HCT116 (cell line): ENCODE measurements around the gene TBX3. TPM values are rescaled to one million over a fixed set of nuclear protein-coding genes. Genes with fewer than 3 reads are reported as not detected.

ENCODE experiments used
- ATAC-seq: fragments of 200-7000 bp; cut with Tn5 transposase; 2 replicates; pipeline ENCODE4 v1.9.1; 2020; ENCODE audit warnings: mild to moderate bottlenecking, moderate library complexity
- BruUV-seq: library from RNA; stranded (reverse); fragments of 400-500 nt; replicated peaks from 2 replicates; lab custom pipeline; 2021; lab: Mats Ljungman, UMichigan
- CTCF ChIA-PET: fragments of 300-600 bp; sonication (Branson Sonifier 250); formaldehyde crosslinking; loops from one replicate; lab custom pipeline; 2021; ENCODE audit warnings: antibody characterized with exemption; lab: Charles Lee
- POLR2A ChIA-PET: fragments of 300-600, 350-600 bp; sonication (Branson Sonifier 250); formaldehyde crosslinking; loops from one replicate; lab custom pipeline; 2021; ENCODE audit warnings: antibody characterized with exemption; lab: Charles Lee
- RAD21 ChIA-PET, 2 experiments: fragments of 300-600 bp; sonication (Branson Sonifier 250); formaldehyde crosslinking; loops; one replicate each; lab custom pipeline; 2023; ENCODE audit warnings: low total read pairs in 2 of 2; ENCODE audit not compliant: uncharacterized antibody in 2 of 2, unreplicated experiment in 2 of 2, low non-redundant PET in 1 of 2; lab: Charles Lee
- DNase-seq: peaks from one replicate; pipeline ENCODE4 v3.0.0-alpha.2; 2010; ENCODE audit warnings: low read depth, low spot score
- H2AFZ ChIP-seq: fragments of 200-600 bp; shearing (Covaris generic), sonication (generic); 2 replicates; pipeline ENCODE4 v1.6.1; 2017; ENCODE audit warnings: low read depth, mixed run types, mixed read lengths, antibody characterized with exemption, low read length; ENCODE audit not compliant: poor library complexity, severe bottlenecking
- H3K27ac ChIP-seq: 2 replicates; pipeline ENCODE4 v1.5.1; 2012; ENCODE audit warnings: low read depth, low read length
- H3K27me3 ChIP-seq: fragments of 200-600 bp; sonication (generic); 2 replicates; pipeline ENCODE4 v1.6.1; 2016; ENCODE audit warnings: mixed run types, low read length, mixed read lengths; ENCODE audit not compliant: insufficient read depth
- H3K36me3 ChIP-seq, 2 experiments: fragments of 200-500 bp in 1 of 2; fragments of 200-600 bp in 1 of 2; sonication (Bioruptor generic) in 1 of 2; sonication (generic) in 1 of 2; 2 replicates each; pipeline versions ENCODE4 v1.5.1 to v1.6.1; 2014 to 2016; ENCODE audit warnings: low read length in 2 of 2, inconsistent platforms in 1 of 2, mixed read lengths in 1 of 2, mixed run types in 1 of 2; ENCODE audit not compliant: insufficient read depth in 2 of 2, control insufficient read depth in 1 of 2
- H3K4me1 ChIP-seq, 2 experiments: fragments of 200-600 bp in 1 of 2; sonication (generic) in 1 of 2; 2 replicates each; pipeline versions ENCODE4 v1.5.1 to v1.6.1; 2012 to 2017; ENCODE audit warnings: low read length in 2 of 2, inconsistent platforms in 1 of 2, mild to moderate bottlenecking in 1 of 2, mixed read lengths in 1 of 2, mixed run types in 1 of 2, moderate library complexity in 1 of 2; ENCODE audit not compliant: insufficient read depth in 2 of 2, control insufficient read depth in 1 of 2
- H3K4me2 ChIP-seq: fragments of 200-600 bp; sonication (generic); 2 replicates; pipeline ENCODE4 v1.6.1; 2017; ENCODE audit warnings: mixed run types, low read length, mixed read lengths
- H3K4me3 ChIP-seq, 2 experiments: fragments of 200-600 bp in 1 of 2; sonication (generic) in 1 of 2; replicated peaks in 1 of 2; 2 replicates each; pipeline ENCODE4 v1.5.1; 2011 to 2016; ENCODE audit warnings: low read length in 2 of 2, control low read depth in 1 of 2, low read depth in 1 of 2, mild to moderate bottlenecking in 1 of 2, mixed read lengths in 1 of 2, mixed run types in 1 of 2
- H3K79me2 ChIP-seq: fragments of 200-600 bp; sonication (generic); 2 replicates; pipeline ENCODE4 v1.6.1; 2017; ENCODE audit warnings: mild to moderate bottlenecking, mixed run types, low read length, moderate library complexity, mixed read lengths; ENCODE audit not compliant: insufficient read depth
- H3K9ac ChIP-seq: fragments of 200-600 bp; sonication (generic); 2 replicates; pipeline ENCODE4 v1.6.1; 2016; ENCODE audit warnings: low read length, mixed read lengths
- H3K9me2 ChIP-seq: fragments of 200-600 bp; sonication (generic), shearing (Covaris generic); 2 replicates; pipeline ENCODE4 v1.6.1; 2017; ENCODE audit warnings: mixed run types, mild to moderate bottlenecking, moderate library complexity; ENCODE audit not compliant: insufficient read depth
- H3K9me3 ChIP-seq, 2 experiments: fragments of 200-500 bp in 1 of 2; fragments of 200-600 bp in 1 of 2; sonication (Bioruptor generic) in 1 of 2; sonication (generic) in 1 of 2; 2 replicates each; pipeline ENCODE4 v1.6.1; 2014 to 2017; ENCODE audit warnings: low read length in 2 of 2, mixed read lengths in 2 of 2, inconsistent platforms in 1 of 2, low read depth in 1 of 2, mild to moderate bottlenecking in 1 of 2, mixed run types in 1 of 2, moderate library complexity in 1 of 2; ENCODE audit not compliant: control insufficient read depth in 1 of 2, insufficient read depth in 1 of 2
- H4K20me1 ChIP-seq: fragments of 200-600 bp; sonication (generic), shearing (Covaris generic); 2 replicates; pipeline ENCODE4 v1.6.1; 2017; ENCODE audit warnings: mixed run types, mild to moderate bottlenecking, moderate library complexity; ENCODE audit not compliant: insufficient read depth
- CBX3 ChIP-seq: IDR thresholded peaks from 2 replicates; pipeline ENCODE4 v1.6.1; 2012; ENCODE audit warnings: low read depth
- REST ChIP-seq: IDR thresholded peaks from 2 replicates; pipeline ENCODE4 v1.6.1; 2012; ENCODE audit warnings: low read depth
- SP1 ChIP-seq: IDR thresholded peaks from 2 replicates; pipeline ENCODE4 v1.6.1; 2012; ENCODE audit warnings: low read depth
- TCF7L2 ChIP-seq: IDR thresholded peaks from 2 replicates; pipeline ENCODE4 v1.7.0; 2011; ENCODE audit warnings: borderline replicate concordance, inconsistent platforms; ENCODE audit not compliant: insufficient read depth, insufficient read length; ENCODE audit errors: extremely low read depth
- YY1 ChIP-seq: IDR thresholded peaks from 2 replicates; pipeline ENCODE4 v1.6.1; 2011; ENCODE audit warnings: low read length, low read depth, moderate library complexity, mild to moderate bottlenecking; ENCODE audit not compliant: insufficient replicate concordance; ENCODE audit errors: extremely low read depth
- ZNF274 ChIP-seq: fragments of 200-500 bp; sonication (Bioruptor generic); IDR thresholded peaks from 2 replicates; pipeline ENCODE4 v1.6.1; 2014; ENCODE audit warnings: mild to moderate bottlenecking, low read depth, low read length, inconsistent platforms
- intact Hi-C: fragments of 100-400 bp; cut with micrococcal nuclease; formaldehyde crosslinking; loops from 2 replicates; pipeline ENCODE4 v1.10.0; 2022
- total RNA-seq: library from RNA; stranded (reverse); gene quantifications from one replicate; pipeline ENCODE4 v1.2.1, GENCODE V29; 2021; ENCODE audit not compliant: unreplicated experiment
- TF ChIP-seq, protein P1 (sequence below): IDR thresholded peaks from 2 replicates; pipeline ENCODE4 v1.6.1; 2011; ENCODE audit warnings: mild to moderate bottlenecking, low read length, moderate library complexity; ENCODE audit not compliant: insufficient replicate concordance; ENCODE audit errors: extremely low read depth
- TF ChIP-seq, protein P2 (sequence below), 3 experiments: fragments of 200-600 bp in 1 of 3; sonication (generic) in 1 of 3; IDR thresholded peaks in 2 of 3; conservative IDR thresholded peaks in 1 of 3; 2 replicates each; pipeline ENCODE4 v1.5.1; 2012 to 2017; ENCODE audit warnings: low read depth in 2 of 3, low read length in 2 of 3, antibody characterized with exemption in 1 of 3, borderline replicate concordance in 1 of 3, control low read depth in 1 of 3, mild to moderate bottlenecking in 1 of 3, mixed read lengths in 1 of 3, mixed run types in 1 of 3, moderate library complexity in 1 of 3; ENCODE audit not compliant: insufficient read depth in 1 of 3

The TBX3 gene
- total RNA-seq, 1 experiment from 2014 or later: 12.8 TPM

DNA sequence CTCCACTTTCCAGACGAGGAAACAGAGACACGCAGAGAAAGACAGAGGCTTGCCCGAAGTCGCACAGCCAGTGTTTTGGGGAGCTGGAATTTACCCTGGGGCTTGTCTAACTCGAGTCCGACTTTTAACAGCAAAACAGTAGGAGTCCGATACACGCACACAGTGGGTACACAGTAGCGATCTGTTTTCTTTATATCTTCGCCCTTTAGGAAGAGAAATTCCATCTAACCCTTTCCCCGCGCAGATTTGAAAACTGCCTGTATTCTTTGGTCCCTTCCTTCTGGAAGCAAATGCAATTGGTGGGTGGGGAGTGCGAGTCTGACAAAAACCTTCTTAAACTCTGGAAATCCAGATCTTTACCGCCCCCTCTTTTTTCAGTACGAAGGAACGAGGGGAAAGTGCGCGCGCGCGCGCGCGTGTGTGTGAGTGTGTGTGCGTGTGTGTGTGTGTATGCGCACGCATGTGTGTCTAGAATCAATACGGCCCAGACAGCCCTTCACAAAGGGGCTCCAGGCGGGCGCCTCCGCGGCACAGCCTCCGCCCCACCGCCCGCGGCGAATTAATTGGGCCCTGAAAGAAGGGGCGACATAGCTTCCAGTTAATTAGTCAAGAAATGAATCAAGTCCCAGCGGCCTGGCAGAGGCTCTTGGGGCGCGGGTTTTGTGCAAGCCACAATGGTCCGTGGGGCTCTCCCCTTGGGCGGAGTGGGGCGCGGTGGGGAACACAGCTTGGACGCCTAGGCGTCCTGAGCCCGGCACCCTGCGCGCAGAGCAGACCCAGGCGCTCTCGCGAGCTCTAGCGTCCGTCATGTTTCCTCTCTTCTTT, 14.0 kb upstream of the TBX3 start:
- POLR2A ChIA-PET: no interaction called here

More for the DNA sequence above, 14.0 kb upstream of the TBX3 start:
- Histone ChIP-seq H3K27ac (no peak overlapping the region), H3K36me3 (no peaks in the 10 kb centered on the region), H3K4me3 (no peak overlapping the region), H3K9ac (no peak overlapping the region), H3K4me1 (no peaks in the 10 kb centered on the region), H2AFZ (no peak overlapping the region), H3K4me2 (no peak overlapping the region), H3K9me3 (no peaks in the 10 kb centered on the region), H3K79me2 (no peaks in the 10 kb centered on the region), H3K27me3 (peaks cover 32% of the 10 kb centered on the region), H3K9me2 (no peaks in the 10 kb centered on the region), H4K20me1 (no peaks in the 10 kb centered on the region)
- intact Hi-C loops: no loop called here
- no TSS peak for BruUV-seq
- ATAC-seq (no peak), DNase-seq (no peak)
- ChIA-PET CTCF (no interaction called here), RAD21 (no interaction called here)
- TF ChIP-seq, protein P1, sequence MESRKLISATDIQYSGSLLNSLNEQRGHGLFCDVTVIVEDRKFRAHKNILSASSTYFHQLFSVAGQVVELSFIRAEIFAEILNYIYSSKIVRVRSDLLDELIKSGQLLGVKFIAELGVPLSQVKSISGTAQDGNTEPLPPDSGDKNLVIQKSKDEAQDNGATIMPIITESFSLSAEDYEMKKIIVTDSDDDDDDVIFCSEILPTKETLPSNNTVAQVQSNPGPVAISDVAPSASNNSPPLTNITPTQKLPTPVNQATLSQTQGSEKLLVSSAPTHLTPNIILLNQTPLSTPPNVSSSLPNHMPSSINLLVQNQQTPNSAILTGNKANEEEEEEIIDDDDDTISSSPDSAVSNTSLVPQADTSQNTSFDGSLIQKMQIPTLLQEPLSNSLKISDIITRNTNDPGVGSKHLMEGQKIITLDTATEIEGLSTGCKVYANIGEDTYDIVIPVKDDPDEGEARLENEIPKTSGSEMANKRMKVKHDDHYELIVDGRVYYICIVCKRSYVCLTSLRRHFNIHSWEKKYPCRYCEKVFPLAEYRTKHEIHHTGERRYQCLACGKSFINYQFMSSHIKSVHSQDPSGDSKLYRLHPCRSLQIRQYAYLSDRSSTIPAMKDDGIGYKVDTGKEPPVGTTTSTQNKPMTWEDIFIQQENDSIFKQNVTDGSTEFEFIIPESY: no peak
- TF ChIP-seq SP1 (no peak), CBX3 (no peak), ZNF274 (no peak), TCF7L2 (no peak), YY1 (no peak), REST (no peak)
- TF ChIP-seq, protein P2, sequence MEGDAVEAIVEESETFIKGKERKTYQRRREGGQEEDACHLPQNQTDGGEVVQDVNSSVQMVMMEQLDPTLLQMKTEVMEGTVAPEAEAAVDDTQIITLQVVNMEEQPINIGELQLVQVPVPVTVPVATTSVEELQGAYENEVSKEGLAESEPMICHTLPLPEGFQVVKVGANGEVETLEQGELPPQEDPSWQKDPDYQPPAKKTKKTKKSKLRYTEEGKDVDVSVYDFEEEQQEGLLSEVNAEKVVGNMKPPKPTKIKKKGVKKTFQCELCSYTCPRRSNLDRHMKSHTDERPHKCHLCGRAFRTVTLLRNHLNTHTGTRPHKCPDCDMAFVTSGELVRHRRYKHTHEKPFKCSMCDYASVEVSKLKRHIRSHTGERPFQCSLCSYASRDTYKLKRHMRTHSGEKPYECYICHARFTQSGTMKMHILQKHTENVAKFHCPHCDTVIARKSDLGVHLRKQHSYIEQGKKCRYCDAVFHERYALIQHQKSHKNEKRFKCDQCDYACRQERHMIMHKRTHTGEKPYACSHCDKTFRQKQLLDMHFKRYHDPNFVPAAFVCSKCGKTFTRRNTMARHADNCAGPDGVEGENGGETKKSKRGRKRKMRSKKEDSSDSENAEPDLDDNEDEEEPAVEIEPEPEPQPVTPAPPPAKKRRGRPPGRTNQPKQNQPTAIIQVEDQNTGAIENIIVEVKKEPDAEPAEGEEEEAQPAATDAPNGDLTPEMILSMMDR (IDR thresholded peaks at IDR 0.05 in 2 of 3, conservative IDR thresholded peaks at IDR 0.05 in 1 of 3; ENCODE audit: borderline replicate concordance in 1 of 3, insufficient read depth in 1 of 3, low read depth in 2 of 3, low read length in 2 of 3): no peak
